Fibroblast of the aortic adventitia (primary cell): ENCODE measurements around the gene AGBL4. TPM values are rescaled to one million over a fixed set of nuclear protein-coding genes. Genes with fewer than 3 reads are reported as not detected.

Experiments used
- DNase-seq: peaks from one replicate; pipeline ENCODE4 v3.0.0-alpha.2; 2010; ENCODE audit warnings: low read depth
- H3K4me3 ChIP-seq: 2 replicates; pipeline ENCODE4 v1.5.1; 2011; ENCODE audit warnings: low read depth, mild to moderate bottlenecking, control low read depth, low read length, moderate library complexity
- CTCF ChIP-seq: IDR thresholded peaks from 2 replicates; pipeline ENCODE4 v1.5.1; 2011; ENCODE audit warnings: mild to moderate bottlenecking, low read length, control low read depth, inconsistent platforms; ENCODE audit not compliant: insufficient read depth
- total RNA-seq: library from RNA; depleted of rRNA; stranded (reverse); fragments of >200 nt; gene quantifications from 2 replicates; pipeline ENCODE4 v1.2.3, GENCODE V29; 2012; ENCODE audit warnings: low replicate concordance

Gene AGBL4
- total RNA-seq, 1 donor, result not detected

GRCh38 chr1:48932366-48932765 lies 1091.4 kb downstream of the AGBL4 start:
- no peak overlapping the region for H3K4me3 ChIP-seq
- no peak for TF ChIP-seq CTCF
- DNase-seq, result no peak

GRCh38 chr1:48931506-48932192 lies 1092.1 kb downstream of the AGBL4 start:
- DNase-seq, result peak; percentile 6
- no peak overlapping the region for H3K4me3 ChIP-seq
- TF ChIP-seq CTCF, result no peak

- H3K4me3 ChIP-seq, result no peak overlapping the region
- no peak for DNase-seq
- TF ChIP-seq CTCF, result no peak
Observed at GRCh38 chr1:48930011-48930410, 1093.7 kb downstream of the AGBL4 start.

- no peak overlapping the region for H3K4me3 ChIP-seq
- no peak for TF ChIP-seq CTCF
- DNase-seq, result no peak
Observed at GRCh38 chr1:48924099-48924498, 1099.7 kb downstream of the AGBL4 start.

- no peak overlapping the region for H3K4me3 ChIP-seq
- DNase-seq, result no peak
- no peak for TF ChIP-seq CTCF
Observed at GRCh38 chr1:48923116-48923515, 1100.6 kb downstream of the AGBL4 start.

GRCh38 chr1:48920851-48921250 lies 1102.9 kb downstream of the AGBL4 start:
- H3K4me3 ChIP-seq, result no peak overlapping the region
- TF ChIP-seq CTCF, result no peak
- no peak for DNase-seq

GRCh38 chr1:48917901-48918603 lies 1105.7 kb downstream of the AGBL4 start:
- no peak overlapping the region for H3K4me3 ChIP-seq
- no peak for TF ChIP-seq CTCF
- DNase-seq, result no peak
